Calu3 (cell line): ENCODE results near the gene ZNF277. TPM values are rescaled to one million over a fixed set of nuclear protein-coding genes. Genes with fewer than 3 reads are reported as not detected.

Source experiments
- Bru-seq: library from RNA; stranded (reverse); fragments of 400-500 nt; gene quantifications from one replicate; lab custom pipeline; 2021; lab: Mats Ljungman, UMichigan
- BruChase-seq, 2 experiments: library from RNA; stranded (reverse); fragments of 400-500 nt; gene quantifications; one replicate each; lab custom pipeline; 2021; lab: Mats Ljungman, UMichigan
- BruUV-seq: library from RNA; stranded (reverse); fragments of 400-500 nt; replicated peaks from 2 replicates; lab custom pipeline; 2021; lab: Mats Ljungman, UMichigan
- CTCF ChIA-PET: fragments of 300-600 bp; sonication (Branson Sonifier 250); formaldehyde crosslinking; loops from one replicate; lab custom pipeline; 2022; ENCODE audit warnings: antibody characterized with exemption; lab: Charles Lee
- DNase-seq: peaks from one replicate; pipeline ENCODE4 v3.0.0; 2022
- H3K27ac Mint-ChIP-seq: one replicate; pipeline ENCODE4 v1.8.0; 2022; ENCODE audit warnings: mixed read lengths; ENCODE audit not compliant: unreplicated experiment
- H3K27me3 Mint-ChIP-seq: one replicate; pipeline ENCODE4 v1.8.0; 2022; ENCODE audit warnings: mixed read lengths; ENCODE audit not compliant: unreplicated experiment
- H3K36me3 Mint-ChIP-seq: one replicate; pipeline ENCODE4 v1.8.0; 2022; ENCODE audit warnings: mild to moderate bottlenecking, moderate library complexity, mixed read lengths; ENCODE audit not compliant: insufficient read depth, unreplicated experiment
- H3K4me1 Mint-ChIP-seq: one replicate; pipeline ENCODE4 v1.8.0; 2022; ENCODE audit warnings: mild to moderate bottlenecking, low read depth, mixed read lengths; ENCODE audit not compliant: unreplicated experiment
- H3K4me3 Mint-ChIP-seq: one replicate; pipeline ENCODE4 v1.8.0; 2022; ENCODE audit warnings: mild to moderate bottlenecking, low read depth, moderate library complexity, mixed read lengths; ENCODE audit not compliant: unreplicated experiment
- H3K9me3 Mint-ChIP-seq: one replicate; pipeline ENCODE4 v1.8.0; 2022; ENCODE audit warnings: low read depth, mixed read lengths; ENCODE audit not compliant: unreplicated experiment
- CTCF ChIP-seq: fragments of 200-600 bp; IDR thresholded peaks from one replicate; pipeline ENCODE4 v1.8.0; 2022; ENCODE audit warnings: antibody characterized with exemption; ENCODE audit not compliant: unreplicated experiment
- intact Hi-C: fragments of 100-400 bp; cut with micrococcal nuclease; formaldehyde crosslinking; loops from one replicate; pipeline ENCODE4 v1.10.0; 2022; ENCODE audit not compliant: unreplicated experiment
- long read RNA-seq: library from polyadenylated mRNA; stranded (forward); transcript quantifications from one replicate; pipeline ENCODE4 v2.0.0, GENCODE V29; 2022
- total RNA-seq: library from RNA; stranded (reverse); gene quantifications from 2 replicates; pipeline ENCODE4 v1.2.3, GENCODE V29; 2022

The ZNF277 gene
- total RNA-seq (18.1 and 18.4 TPM in 2 replicates), Bru-seq, nascent RNA (percentile 76 among the genes with signal in this experiment), BruChase-seq, experiment 1, labeled RNA remaining after a 6-hour chase (percentile 55 among the genes with signal in this experiment), BruChase-seq, experiment 2, labeled RNA remaining after a 2-hour chase (percentile 56 among the genes with signal in this experiment)
- long read RNA-seq, transcript ZNF277-201 (12 exons, 1,849 nt), result major isoform, 17 of 17 reads
- long read RNA-seq, partial matches to known transcripts, result 0 of 17 reads
- long read RNA-seq, other reads (novel, unspliced or antisense), result 0 of 17 reads

GRCh38 chr7:112206238-112206990, at the start of gene ZNF277, which contains the start of gene DOCK4:
TSS of gene ZNF277 (plus strand) at chr7:112206695. CDS start at chr7:112206717, 22 bp downstream.
TSS of gene DOCK4 (minus strand) at chr7:112206399. CDS start at chr7:112206138, 261 bp downstream.
- H3K27ac Mint-ChIP-seq, result peak within 1 kb of the TSS; percentile 76
- peaks cover 26% of the 10 kb centered on the region for H3K27me3 Mint-ChIP-seq
- no TSS peak for BruUV-seq
- intact Hi-C loops, result loop anchor here (10.0 kb wide), 1 partner anchor 208 kb away; no protein-coding TSS in a partner anchor
- H3K4me3 Mint-ChIP-seq, result peak within 1 kb of the TSS; percentile 96
- H3K9me3 Mint-ChIP-seq, result no peaks in the 10 kb centered on the region
- peaks cover 33% of the 10 kb centered on the region for H3K36me3 Mint-ChIP-seq
- peaks cover 25% of the 10 kb centered on the region for H3K4me1 Mint-ChIP-seq
- TF ChIP-seq CTCF, result no peak
- peak; percentile 97 for DNase-seq
- CTCF ChIA-PET, result interaction anchor here (0.7 to 1.5 kb wide), 4 partner anchors 9 to 360 kb away, joined by 3 read pairs; partner anchors contain the start of gene IFRD1

- no peak for DNase-seq
- H3K27ac Mint-ChIP-seq, result no peak overlapping the region
- CTCF ChIA-PET, result no interaction called here
Observed at GRCh38 chr7:112157072-112157471, 49.4 kb upstream of the ZNF277 start.

GRCh38 chr7:112159351-112159750, 47.1 kb upstream of the ZNF277 start:
- no peak overlapping the region for H3K27ac Mint-ChIP-seq
- intact Hi-C loops, result no loop called here
- DNase-seq, result no peak
- CTCF ChIA-PET, result no interaction called here
- H3K4me3 Mint-ChIP-seq, result no peak overlapping the region
- peaks cover 3% of the 10 kb centered on the region for H3K36me3 Mint-ChIP-seq
- TF ChIP-seq CTCF, result no peak
- H3K4me1 Mint-ChIP-seq, result peaks cover 18% of the 10 kb centered on the region
- H3K9me3 Mint-ChIP-seq, result no peaks in the 10 kb centered on the region
- no TSS peak for BruUV-seq
- H3K27me3 Mint-ChIP-seq, result no peaks in the 10 kb centered on the region

More at GRCh38 chr7:112157072-112157471, 49.4 kb upstream of the ZNF277 start:
- Mint-ChIP-seq H3K9me3 (no peaks in the 10 kb centered on the region), H3K4me1 (peaks cover 3% of the 10 kb centered on the region), H3K27me3 (no peaks in the 10 kb centered on the region), H3K36me3 (no peaks in the 10 kb centered on the region), H3K4me3 (no peak overlapping the region)
- no TSS peak for BruUV-seq
- intact Hi-C loops, result no loop called here
- no peak for TF ChIP-seq CTCF

- no peak overlapping the region for H3K4me3 Mint-ChIP-seq
- no peak for DNase-seq
- no TSS peak for BruUV-seq
- TF ChIP-seq CTCF, result no peak
- no peaks in the 10 kb centered on the region for H3K27me3 Mint-ChIP-seq
- no peaks in the 10 kb centered on the region for H3K9me3 Mint-ChIP-seq
- H3K36me3 Mint-ChIP-seq, result peaks cover 3% of the 10 kb centered on the region
- peaks cover 18% of the 10 kb centered on the region for H3K4me1 Mint-ChIP-seq
- CTCF ChIA-PET, result no interaction called here
- no peak overlapping the region for H3K27ac Mint-ChIP-seq
- intact Hi-C loops, result no loop called here
Observed at GRCh38 chr7:112160130-112160770, 46.2 kb upstream of the ZNF277 start.
